Sigmoid colon (tissue), 7 donors: ENCODE data around the gene ZNF284. TPM values are rescaled to one million over a fixed set of nuclear protein-coding genes. Genes with fewer than 3 reads are reported as not detected.

ENCODE experiments used
- DNase-seq: peaks from one replicate; pipeline ENCODE4 v3.0.0-alpha.2; 2019
- H3K27ac ChIP-seq, 4 donors: fragments of 200-600 bp; sonication (generic); one replicate each; pipeline ENCODE4 v1.5.1; 2016 to 2019; ENCODE audit warnings: mild to moderate bottlenecking in 1 of 4
- H3K27me3 ChIP-seq, 3 donors: fragments of 200-600 bp; sonication (generic); one replicate each; pipeline ENCODE4 v1.5.1; 2019; ENCODE audit warnings: mild to moderate bottlenecking in 1 of 3
- H3K36me3 ChIP-seq, 4 donors: fragments of 200-600 bp; sonication (generic); one replicate each; pipeline ENCODE4 v1.5.1; 2016 to 2019
- H3K4me1 ChIP-seq, 4 donors: fragments of 200-600 bp; sonication (generic); one replicate each; pipeline ENCODE4 v1.5.1; 2017 to 2019
- H3K4me3 ChIP-seq, 4 donors: fragments of 200-600 bp; sonication (generic); one replicate each; pipeline ENCODE4 v1.5.1; 2017 to 2019; ENCODE audit warnings: mild to moderate bottlenecking in 2 of 4, moderate library complexity in 1 of 4
- H3K9me3 ChIP-seq, 4 donors: fragments of 200-600 bp in 3 of 4; sonication (generic) in 3 of 4; one replicate each; pipeline versions ENCODE4 v1.5.1 to v1.6.1; 2013 to 2019
- EP300 ChIP-seq, 4 donors: sonication (generic); formaldehyde crosslinking; IDR thresholded peaks; one replicate each; pipeline ENCODE4 v1.6.1; 2017; ENCODE audit warnings: antibody characterized with exemption in 4 of 4
- POLR2A ChIP-seq, 2 donors: fragments of 450-650 bp; IDR thresholded peaks; one replicate each; pipeline ENCODE4 v1.6.1; 2016; ENCODE audit warnings: antibody characterized with exemption in 2 of 2, mild to moderate bottlenecking in 2 of 2, moderate library complexity in 2 of 2
- POLR2AphosphoS5 ChIP-seq, 4 donors: sonication (generic); formaldehyde crosslinking; IDR thresholded peaks; one replicate each; pipeline ENCODE4 v1.6.1; 2017; ENCODE audit warnings: antibody characterized with exemption in 4 of 4
- WGBS, 2 donors: extraction: QIAGEN DNeasy Blood & Tissue Kit; methylation state at CpG; one replicate each; pipeline ENCODE4 v1.1.7; 2013; 5-methylcytosine and 5-hydroxymethylcytosine counted together
- intact Hi-C: fragments of 100-400 bp; cut with DNase I; formaldehyde crosslinking; loops from one replicate; pipeline ENCODE4 v1.15.1; 2023
- polyA plus RNA-seq, 3 donors: library from polyadenylated mRNA; stranded (reverse); fragments of 200-250 nt; gene quantifications; one replicate each; pipeline ENCODE4 v1.2.3, GENCODE V29; 2013
- total RNA-seq, 4 donors: library from RNA; depleted of rRNA; stranded (reverse); fragments of >200 nt; gene quantifications; one replicate each; pipeline ENCODE4 v1.1.0, GENCODE V29; 2016
- TF ChIP-seq, protein P1 (sequence below), 4 experiments: fragments of 450-650 bp in 3 of 4; fragments of 200-600 bp in 1 of 4; IDR thresholded peaks; one replicate each; pipeline ENCODE4 v1.5.1; 2016 to 2019; ENCODE audit warnings: antibody characterized with exemption in 4 of 4, mild to moderate bottlenecking in 3 of 4, moderate library complexity in 2 of 4
- donor health status: healthy with polysubstance abuse.
- donor health status: Bipolar disorder and iron deficiency.
- donor health status: healthy.

Gene ZNF284
- total and polyA plus RNA-seq, 7 donors = 0.46 to 3.6 (median 1.8) TPM

DNA sequence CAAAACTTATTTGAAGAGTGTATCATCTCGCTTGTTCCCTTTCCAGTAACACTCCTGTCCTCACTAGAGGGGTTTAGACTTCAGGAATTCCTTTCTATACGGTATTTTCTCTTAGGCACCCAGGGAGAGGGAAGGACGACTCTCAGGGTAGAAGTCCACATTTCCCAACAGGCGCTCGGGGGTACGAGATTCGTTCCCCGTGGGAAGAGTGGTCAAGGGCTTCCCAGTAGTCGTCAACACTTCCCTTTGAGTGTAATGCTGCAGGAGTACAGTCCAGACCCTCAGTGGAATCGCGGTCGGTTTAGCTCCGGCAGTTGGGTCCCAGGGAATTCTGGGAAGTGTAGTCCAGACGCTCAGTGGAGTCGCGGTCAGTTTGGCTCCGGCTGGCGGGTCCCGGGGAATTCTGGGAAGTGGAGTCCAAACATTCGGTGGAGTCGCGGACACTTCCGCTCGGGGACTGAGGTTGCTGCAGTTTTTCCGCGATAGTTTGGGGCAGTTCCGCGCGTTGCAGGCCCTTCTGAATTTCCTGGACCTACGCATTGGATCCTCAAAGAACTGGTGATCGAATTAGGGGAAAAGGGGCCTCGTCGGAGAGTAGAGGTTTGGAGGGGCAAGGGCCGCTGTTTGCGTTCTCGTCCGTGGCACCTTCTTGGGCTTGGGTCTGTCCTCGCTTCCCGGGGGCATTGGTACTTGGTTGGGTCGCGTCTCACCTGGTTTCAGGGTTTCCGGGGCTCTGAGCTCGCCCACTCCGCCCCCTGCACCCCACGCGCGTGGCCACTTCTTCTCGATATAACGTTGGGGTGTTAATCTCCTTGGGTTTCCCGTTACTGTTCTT lies 22.2 kb downstream of the ZNF284 start, which contains the start of gene ZNF224:
ZNF224 (plus strand) TSS at position 431 of the 835 bp plus-strand sequence. CDS start 3,513 bp downstream, outside the sequence.
- H3K4me1 ChIP-seq = peaks cover 0 to 13% (median 10%) of the 10 kb centered on the region in 4 donors
- H3K4me3 ChIP-seq = peak within 1 kb of the TSS; percentile 69 to 83 (median 76)
- H3K9me3 ChIP-seq = peaks cover 0 to 2% (median 0%) of the 10 kb centered on the region in 4 donors
- peak; percentile 94 for DNase-seq
- intact Hi-C loops = loop anchor here (1.0 to 10.0 kb wide), 5 partner anchors 19 to 121 kb away; partner anchors contain the start of genes ZNF223, ZNF225, ZNF227 and ZNF230
- no peaks in the 10 kb centered on the region for H3K27me3 ChIP-seq
- TF ChIP-seq POLR2AphosphoS5 (IDR thresholded peaks at IDR 0.05) = peak in 3 of 4 donors; percentile 74 to 82 (median 79)
- TF ChIP-seq POLR2A (IDR thresholded peaks at IDR 0.05) = no peak
- TF ChIP-seq, protein P1, sequence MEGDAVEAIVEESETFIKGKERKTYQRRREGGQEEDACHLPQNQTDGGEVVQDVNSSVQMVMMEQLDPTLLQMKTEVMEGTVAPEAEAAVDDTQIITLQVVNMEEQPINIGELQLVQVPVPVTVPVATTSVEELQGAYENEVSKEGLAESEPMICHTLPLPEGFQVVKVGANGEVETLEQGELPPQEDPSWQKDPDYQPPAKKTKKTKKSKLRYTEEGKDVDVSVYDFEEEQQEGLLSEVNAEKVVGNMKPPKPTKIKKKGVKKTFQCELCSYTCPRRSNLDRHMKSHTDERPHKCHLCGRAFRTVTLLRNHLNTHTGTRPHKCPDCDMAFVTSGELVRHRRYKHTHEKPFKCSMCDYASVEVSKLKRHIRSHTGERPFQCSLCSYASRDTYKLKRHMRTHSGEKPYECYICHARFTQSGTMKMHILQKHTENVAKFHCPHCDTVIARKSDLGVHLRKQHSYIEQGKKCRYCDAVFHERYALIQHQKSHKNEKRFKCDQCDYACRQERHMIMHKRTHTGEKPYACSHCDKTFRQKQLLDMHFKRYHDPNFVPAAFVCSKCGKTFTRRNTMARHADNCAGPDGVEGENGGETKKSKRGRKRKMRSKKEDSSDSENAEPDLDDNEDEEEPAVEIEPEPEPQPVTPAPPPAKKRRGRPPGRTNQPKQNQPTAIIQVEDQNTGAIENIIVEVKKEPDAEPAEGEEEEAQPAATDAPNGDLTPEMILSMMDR (IDR thresholded peaks at IDR 0.05) = no peak
- WGBS, 2 donors = 0% methylated on average over 50 of the region's 50 CpGs
- H3K36me3 ChIP-seq = peaks cover 0 to 26% (median 8%) of the 10 kb centered on the region in 4 donors
- H3K27ac ChIP-seq = peak within 1 kb of the TSS; percentile 80 to 81 (median 81)

DNA sequence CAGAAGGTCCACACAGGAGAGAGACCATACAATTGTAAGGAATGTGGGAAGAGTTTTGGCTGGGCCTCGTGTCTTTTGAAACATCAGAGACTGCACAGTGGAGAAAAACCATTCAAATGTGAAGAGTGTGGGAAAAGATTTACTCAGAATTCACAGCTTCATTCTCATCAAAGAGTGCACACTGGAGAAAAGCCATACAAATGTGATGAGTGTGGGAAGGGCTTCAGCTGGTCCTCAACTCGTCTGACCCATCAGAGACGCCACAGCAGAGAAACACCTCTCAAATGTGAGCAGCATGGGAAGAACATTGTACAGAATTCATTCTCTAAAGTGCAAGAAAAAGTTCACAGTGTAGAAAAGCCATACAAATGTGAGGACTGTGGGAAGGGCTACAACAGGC lies 35.8 kb downstream of the ZNF284 start:
- 97 to 99% methylated on average over 3 of the region's 3 CpGs for WGBS, 2 donors
- H3K27ac ChIP-seq = no peak overlapping the region
- peaks cover 0 to 12% (median 9%) of the 10 kb centered on the region in 4 donors for H3K4me1 ChIP-seq
- no peaks in the 10 kb centered on the region for H3K27me3 ChIP-seq
- TF ChIP-seq, protein P1 (IDR thresholded peaks at IDR 0.05) = no peak
- TF ChIP-seq POLR2A (IDR thresholded peaks at IDR 0.05) (no peak), EP300 (IDR thresholded peaks at IDR 0.05) (no peak), POLR2AphosphoS5 (IDR thresholded peaks at IDR 0.05) (no peak)
- no peak overlapping the region for H3K4me3 ChIP-seq
- peaks cover 0 to 62% (median 40%) of the 10 kb centered on the region in 4 donors for H3K36me3 ChIP-seq
- peaks cover 9 to 34% (median 27%) of the 10 kb centered on the region in 4 donors for H3K9me3 ChIP-seq
- DNase-seq = no peak
- intact Hi-C loops = no loop called here

DNA sequence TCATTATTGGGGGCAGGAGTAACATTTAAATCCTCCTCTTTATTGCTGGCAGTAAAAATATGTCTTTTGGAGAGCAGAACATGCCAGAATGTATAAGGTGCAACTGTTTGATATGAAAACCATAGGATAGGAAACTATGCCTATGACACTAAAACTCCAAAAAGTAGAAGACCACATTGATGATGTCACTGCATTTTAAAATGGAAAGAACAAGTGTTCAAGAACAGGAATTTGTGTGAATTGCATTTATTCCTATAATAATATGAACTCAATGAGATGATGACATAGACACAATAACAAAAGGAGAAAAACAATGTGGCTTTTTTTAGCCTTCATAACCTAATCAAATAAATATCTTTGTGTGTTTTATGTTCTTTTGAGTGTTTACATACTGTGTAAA lies 37.5 kb downstream of the ZNF284 start:
- Histone ChIP-seq H3K27ac (no peak overlapping the region), H3K4me3 (no peak overlapping the region), H3K4me1 (peaks cover 0 to 20% (median 16%) of the 10 kb centered on the region in 4 donors), H3K27me3 (no peaks in the 10 kb centered on the region), H3K36me3 (peaks cover 0 to 45% (median 29%) of the 10 kb centered on the region in 4 donors), H3K9me3 (peaks cover 9 to 34% (median 27%) of the 10 kb centered on the region in 4 donors)
- intact Hi-C loops = no loop called here
- TF ChIP-seq POLR2A (IDR thresholded peaks at IDR 0.05) = no peak
- TF ChIP-seq, protein P1 (IDR thresholded peaks at IDR 0.05) = no peak
- TF ChIP-seq EP300 (IDR thresholded peaks at IDR 0.05) = no peak
- TF ChIP-seq POLR2AphosphoS5 (IDR thresholded peaks at IDR 0.05) = no peak
- DNase-seq = no peak

DNA sequence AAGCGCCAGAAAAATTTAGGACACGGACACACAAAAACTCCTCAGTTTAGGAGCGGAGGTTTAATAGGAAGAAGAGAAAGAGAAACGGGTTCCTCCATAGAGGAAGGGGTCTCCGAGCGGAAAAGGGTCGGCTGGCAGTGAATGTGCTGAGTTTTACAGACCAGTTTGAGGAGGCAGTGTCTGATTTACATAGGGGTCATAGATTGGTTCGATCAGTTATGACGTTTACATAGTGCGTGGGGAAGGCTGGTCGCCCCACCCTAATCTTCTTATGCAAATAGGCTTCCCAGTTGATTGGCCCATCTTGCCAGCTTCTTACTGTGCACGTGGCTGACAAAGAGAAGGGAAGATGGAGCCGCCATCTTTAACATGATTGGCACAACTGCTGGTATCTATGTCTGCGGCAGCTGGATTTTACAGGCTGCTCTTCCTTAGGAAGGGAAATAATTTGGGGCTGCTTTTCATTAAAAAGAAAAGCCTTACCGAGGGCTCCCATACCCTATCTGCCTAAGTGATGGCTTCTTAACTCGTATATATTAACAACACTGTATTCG lies 40.0 kb downstream of the ZNF284 start:
- Histone ChIP-seq H3K27ac (no peak overlapping the region), H3K36me3 (peaks cover 0 to 41% (median 9%) of the 10 kb centered on the region in 4 donors), H3K4me3 (peak overlapping the region in 2 of 4 donors; percentile 66 to 79), H3K4me1 (peaks cover 0 to 24% (median 20%) of the 10 kb centered on the region in 4 donors), H3K9me3 (peaks cover under 1 to 21% (median 14%) of the 10 kb centered on the region in 4 donors), H3K27me3 (no peaks in the 10 kb centered on the region)
- intact Hi-C loops = loop anchor here (2.0 to 10.0 kb wide), 9 partner anchors 17 to 243 kb away; partner anchors contain the start of genes ZNF112, ZNF155, ZNF223 and ZNF224
- WGBS, 2 donors = 26 to 36% methylated on average over 17 of the region's 17 CpGs
- TF ChIP-seq, protein P1 (IDR thresholded peaks at IDR 0.05) = no peak
- TF ChIP-seq POLR2A (IDR thresholded peaks at IDR 0.05) (no peak), EP300 (IDR thresholded peaks at IDR 0.05) (no peak), POLR2AphosphoS5 (IDR thresholded peaks at IDR 0.05) (no peak)
- no peak for DNase-seq
